HCT116 (cell line): Measurements from ENCODE around the gene TRIP13. TPM values are rescaled to one million over a fixed set of nuclear protein-coding genes. Genes with fewer than 3 reads are reported as not detected.
A peak's percentile ranks its signal among the peaks of the same experiment; 100 is the strongest.

ENCODE experiments used
- ATAC-seq: fragments of 200-7000 bp; cut with Tn5 transposase; 2 replicates; pipeline ENCODE4 v1.9.1; 2020; ENCODE audit warnings: mild to moderate bottlenecking, moderate library complexity
- BruUV-seq: library from RNA; stranded (reverse); fragments of 400-500 nt; replicated peaks from 2 replicates; lab custom pipeline; 2021; lab: Mats Ljungman, UMichigan
- CTCF ChIA-PET: fragments of 300-600 bp; sonication (Branson Sonifier 250); formaldehyde crosslinking; loops from one replicate; lab custom pipeline; 2021; ENCODE audit warnings: antibody characterized with exemption; lab: Charles Lee
- POLR2A ChIA-PET: fragments of 300-600, 350-600 bp; sonication (Branson Sonifier 250); formaldehyde crosslinking; loops from one replicate; lab custom pipeline; 2021; ENCODE audit warnings: antibody characterized with exemption; lab: Charles Lee
- RAD21 ChIA-PET, 2 experiments: fragments of 300-600 bp; sonication (Branson Sonifier 250); formaldehyde crosslinking; loops; one replicate each; lab custom pipeline; 2023; ENCODE audit warnings: low total read pairs in 2 of 2; ENCODE audit not compliant: uncharacterized antibody in 2 of 2, unreplicated experiment in 2 of 2, low non-redundant PET in 1 of 2; lab: Charles Lee
- DNase-seq: peaks from one replicate; pipeline ENCODE4 v3.0.0-alpha.2; 2010; ENCODE audit warnings: low read depth, low spot score
- H2AFZ ChIP-seq: fragments of 200-600 bp; shearing (Covaris generic), sonication (generic); 2 replicates; pipeline ENCODE4 v1.6.1; 2017; ENCODE audit warnings: low read depth, mixed run types, mixed read lengths, antibody characterized with exemption, low read length; ENCODE audit not compliant: poor library complexity, severe bottlenecking
- H3K27ac ChIP-seq: 2 replicates; pipeline ENCODE4 v1.5.1; 2012; ENCODE audit warnings: low read depth, low read length
- H3K27me3 ChIP-seq: fragments of 200-600 bp; sonication (generic); 2 replicates; pipeline ENCODE4 v1.6.1; 2016; ENCODE audit warnings: mixed run types, low read length, mixed read lengths; ENCODE audit not compliant: insufficient read depth
- H3K36me3 ChIP-seq, 2 experiments: fragments of 200-500 bp in 1 of 2; fragments of 200-600 bp in 1 of 2; sonication (Bioruptor generic) in 1 of 2; sonication (generic) in 1 of 2; 2 replicates each; pipeline versions ENCODE4 v1.5.1 to v1.6.1; 2014 to 2016; ENCODE audit warnings: low read length in 2 of 2, inconsistent platforms in 1 of 2, mixed read lengths in 1 of 2, mixed run types in 1 of 2; ENCODE audit not compliant: insufficient read depth in 2 of 2, control insufficient read depth in 1 of 2
- H3K4me1 ChIP-seq, 2 experiments: fragments of 200-600 bp in 1 of 2; sonication (generic) in 1 of 2; 2 replicates each; pipeline versions ENCODE4 v1.5.1 to v1.6.1; 2012 to 2017; ENCODE audit warnings: low read length in 2 of 2, inconsistent platforms in 1 of 2, mild to moderate bottlenecking in 1 of 2, mixed read lengths in 1 of 2, mixed run types in 1 of 2, moderate library complexity in 1 of 2; ENCODE audit not compliant: insufficient read depth in 2 of 2, control insufficient read depth in 1 of 2
- H3K4me2 ChIP-seq: fragments of 200-600 bp; sonication (generic); 2 replicates; pipeline ENCODE4 v1.6.1; 2017; ENCODE audit warnings: mixed run types, low read length, mixed read lengths
- H3K4me3 ChIP-seq, 2 experiments: fragments of 200-600 bp in 1 of 2; sonication (generic) in 1 of 2; replicated peaks in 1 of 2; 2 replicates each; pipeline ENCODE4 v1.5.1; 2011 to 2016; ENCODE audit warnings: low read length in 2 of 2, control low read depth in 1 of 2, low read depth in 1 of 2, mild to moderate bottlenecking in 1 of 2, mixed read lengths in 1 of 2, mixed run types in 1 of 2
- H3K79me2 ChIP-seq: fragments of 200-600 bp; sonication (generic); 2 replicates; pipeline ENCODE4 v1.6.1; 2017; ENCODE audit warnings: mild to moderate bottlenecking, mixed run types, low read length, moderate library complexity, mixed read lengths; ENCODE audit not compliant: insufficient read depth
- H3K9ac ChIP-seq: fragments of 200-600 bp; sonication (generic); 2 replicates; pipeline ENCODE4 v1.6.1; 2016; ENCODE audit warnings: low read length, mixed read lengths
- H3K9me2 ChIP-seq: fragments of 200-600 bp; sonication (generic), shearing (Covaris generic); 2 replicates; pipeline ENCODE4 v1.6.1; 2017; ENCODE audit warnings: mixed run types, mild to moderate bottlenecking, moderate library complexity; ENCODE audit not compliant: insufficient read depth
- H3K9me3 ChIP-seq, 2 experiments: fragments of 200-500 bp in 1 of 2; fragments of 200-600 bp in 1 of 2; sonication (Bioruptor generic) in 1 of 2; sonication (generic) in 1 of 2; 2 replicates each; pipeline ENCODE4 v1.6.1; 2014 to 2017; ENCODE audit warnings: low read length in 2 of 2, mixed read lengths in 2 of 2, inconsistent platforms in 1 of 2, low read depth in 1 of 2, mild to moderate bottlenecking in 1 of 2, mixed run types in 1 of 2, moderate library complexity in 1 of 2; ENCODE audit not compliant: control insufficient read depth in 1 of 2, insufficient read depth in 1 of 2
- H4K20me1 ChIP-seq: fragments of 200-600 bp; sonication (generic), shearing (Covaris generic); 2 replicates; pipeline ENCODE4 v1.6.1; 2017; ENCODE audit warnings: mixed run types, mild to moderate bottlenecking, moderate library complexity; ENCODE audit not compliant: insufficient read depth
- CTCF ChIP-seq, 3 experiments: fragments of 200-600 bp in 1 of 3; sonication (generic) in 1 of 3; IDR thresholded peaks in 2 of 3; conservative IDR thresholded peaks in 1 of 3; 2 replicates each; pipeline ENCODE4 v1.5.1; 2012 to 2017; ENCODE audit warnings: low read depth in 2 of 3, low read length in 2 of 3, antibody characterized with exemption in 1 of 3, borderline replicate concordance in 1 of 3, control low read depth in 1 of 3, mild to moderate bottlenecking in 1 of 3, mixed read lengths in 1 of 3, mixed run types in 1 of 3, moderate library complexity in 1 of 3; ENCODE audit not compliant: insufficient read depth in 1 of 3
- FOSL1 ChIP-seq: IDR thresholded peaks from 2 replicates; pipeline ENCODE4 v1.6.1; 2012; ENCODE audit warnings: low read depth
- JUND ChIP-seq: IDR thresholded peaks from 2 replicates; pipeline ENCODE4 v1.6.1; 2012
- SP1 ChIP-seq: IDR thresholded peaks from 2 replicates; pipeline ENCODE4 v1.6.1; 2012; ENCODE audit warnings: low read depth
- YY1 ChIP-seq: IDR thresholded peaks from 2 replicates; pipeline ENCODE4 v1.6.1; 2011; ENCODE audit warnings: low read length, low read depth, moderate library complexity, mild to moderate bottlenecking; ENCODE audit not compliant: insufficient replicate concordance; ENCODE audit errors: extremely low read depth
- ZBTB33 ChIP-seq: IDR thresholded peaks from 2 replicates; pipeline ENCODE4 v1.6.1; 2011; ENCODE audit warnings: mild to moderate bottlenecking, low read length, moderate library complexity; ENCODE audit not compliant: insufficient replicate concordance; ENCODE audit errors: extremely low read depth
- ZFX ChIP-seq: fragments of 450-650 bp; IDR thresholded peaks from 2 replicates; pipeline ENCODE4 v1.6.1; 2017
- ZNF274 ChIP-seq: fragments of 200-500 bp; sonication (Bioruptor generic); IDR thresholded peaks from 2 replicates; pipeline ENCODE4 v1.6.1; 2014; ENCODE audit warnings: mild to moderate bottlenecking, low read depth, low read length, inconsistent platforms
- intact Hi-C: fragments of 100-400 bp; cut with micrococcal nuclease; formaldehyde crosslinking; loops from 2 replicates; pipeline ENCODE4 v1.10.0; 2022
- total RNA-seq: library from RNA; stranded (reverse); gene quantifications from one replicate; pipeline ENCODE4 v1.2.1, GENCODE V29; 2021; ENCODE audit not compliant: unreplicated experiment

The TRIP13 gene
- total RNA-seq, 1 experiment from 2014 or later = 45.0 TPM

- TF ChIP-seq ZFX (no peak), FOSL1 (peak; percentile 83), SP1 (peak; percentile 84), ZNF274 (no peak), CTCF (IDR thresholded peaks at IDR 0.05 in 2 of 3, conservative IDR thresholded peaks at IDR 0.05 in 1 of 3; ENCODE audit: borderline replicate concordance in 1 of 3, insufficient read depth in 1 of 3, low read depth in 2 of 3, low read length in 2 of 3) (peak in 2 of 3 experiments; percentile 50 to 62; a peak in 5 of 6 replicates), YY1 (no peak), JUND (peak; percentile 85), ZBTB33 (no peak)
Observed at GRCh38 chr5:912280-913091, 19.8 kb downstream of the TRIP13 start (continued).

- Histone ChIP-seq H3K79me2 (peaks cover 14% of the 10 kb centered on the region), H2AFZ (no peak overlapping the region), H4K20me1 (peaks cover 5% of the 10 kb centered on the region; the same call in 1 of the 2 replicates), H3K9ac (no peak overlapping the region), H3K4me1 (peaks cover 15 to 31% of the 10 kb centered on the region in 2 experiments), H3K9me3 (no peaks in the 10 kb centered on the region), H3K27ac (no peak overlapping the region), H3K4me3 (no peak overlapping the region), H3K4me2 (no peak overlapping the region), H3K27me3 (no peaks in the 10 kb centered on the region), H3K36me3 (peaks cover 10 to 48% of the 10 kb centered on the region in 2 experiments; a peak in 3 of 4 replicates), H3K9me2 (no peaks in the 10 kb centered on the region)
- BruUV-seq = no TSS peak
- intact Hi-C loops = no loop called here
- ChIA-PET RAD21 (no interaction called here), CTCF (no interaction called here), POLR2A (no interaction called here)
- TF ChIP-seq CTCF (IDR thresholded peaks at IDR 0.05 in 2 of 3, conservative IDR thresholded peaks at IDR 0.05 in 1 of 3; ENCODE audit: borderline replicate concordance in 1 of 3, insufficient read depth in 1 of 3, low read depth in 2 of 3, low read length in 2 of 3) (no peak), SP1 (no peak)
- ATAC-seq (no peak), DNase-seq (no peak)
Observed at GRCh38 chr5:914174-914573, 21.5 kb downstream of the TRIP13 start.
